GM19452 (cell line): Measurements from ENCODE around the gene NOC3L.

Experiments used
- ATAC-seq: cut with Tn5 transposase; IDR thresholded peaks from one replicate; pipeline ENCODE4 v1.9.1; 2021; ENCODE audit not compliant: unreplicated experiment

Gene NOC3L

DNA sequence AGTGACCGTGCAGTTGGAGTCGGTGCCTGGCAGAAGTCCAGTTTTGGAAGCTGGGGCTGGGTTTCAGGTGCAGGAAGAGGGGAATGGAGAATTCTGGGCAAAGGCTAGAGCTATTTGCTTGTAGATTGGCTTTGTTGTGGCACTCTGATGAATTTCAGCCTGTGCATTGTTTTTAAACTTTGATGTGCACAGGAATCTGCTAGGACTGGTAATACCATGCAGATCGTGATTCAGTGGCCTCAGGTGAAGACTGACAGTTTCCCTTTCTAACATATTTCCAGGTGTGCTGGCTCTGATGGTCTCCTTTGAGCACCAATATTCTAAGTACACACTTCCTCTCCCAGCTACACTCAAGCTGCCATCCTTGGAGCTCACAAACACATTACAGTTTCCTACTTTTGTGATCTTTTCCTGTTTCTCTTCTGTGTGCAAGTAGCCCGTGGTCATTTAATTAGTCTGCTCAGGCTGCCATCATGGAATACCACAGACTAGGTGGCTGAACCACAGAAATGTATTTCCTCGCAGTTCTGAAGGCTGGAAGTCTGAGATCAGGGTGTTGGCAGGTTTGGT is 55.6 kb downstream of the NOC3L start:
- no peak for ATAC-seq

DNA sequence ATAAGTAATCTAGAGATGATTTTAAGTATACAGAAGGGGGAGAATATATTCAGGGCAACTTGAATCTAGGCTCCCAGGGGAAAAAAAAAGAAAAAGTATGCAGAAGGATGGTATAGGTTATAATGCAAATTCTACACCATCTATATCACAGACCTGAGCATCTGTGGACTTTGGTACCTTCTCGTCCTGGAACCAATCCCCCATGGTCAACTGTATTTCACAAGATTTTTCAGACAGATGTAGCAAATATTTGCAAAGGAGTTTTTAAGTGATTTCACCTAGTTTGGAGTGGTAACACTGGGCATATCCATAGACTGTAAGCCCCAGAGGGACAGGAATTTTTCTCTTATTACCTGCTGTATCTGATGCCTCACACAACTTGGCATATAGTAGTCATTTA is 58.8 kb downstream of the NOC3L start:
- ATAC-seq: no peak

DNA sequence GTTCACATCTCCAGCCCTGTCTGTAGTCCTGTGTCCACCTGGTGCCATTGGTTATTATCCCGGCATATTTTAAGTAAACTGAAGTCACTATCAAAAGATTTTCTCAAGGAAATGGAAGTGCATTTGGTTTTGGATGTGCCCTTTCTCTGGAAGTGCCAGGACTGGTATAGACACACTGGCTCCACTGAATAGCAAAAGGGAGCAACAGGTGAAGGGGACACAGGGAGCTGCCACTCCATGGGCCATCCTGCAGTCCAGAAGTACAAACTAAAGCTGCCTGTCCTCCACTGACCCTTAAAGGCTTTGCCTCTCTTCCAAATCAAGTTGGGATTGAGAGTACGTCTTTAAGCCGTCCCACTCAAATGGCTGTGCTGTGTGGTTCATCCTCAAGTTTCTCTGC is 62.7 kb downstream of the NOC3L start:
- no peak for ATAC-seq

DNA sequence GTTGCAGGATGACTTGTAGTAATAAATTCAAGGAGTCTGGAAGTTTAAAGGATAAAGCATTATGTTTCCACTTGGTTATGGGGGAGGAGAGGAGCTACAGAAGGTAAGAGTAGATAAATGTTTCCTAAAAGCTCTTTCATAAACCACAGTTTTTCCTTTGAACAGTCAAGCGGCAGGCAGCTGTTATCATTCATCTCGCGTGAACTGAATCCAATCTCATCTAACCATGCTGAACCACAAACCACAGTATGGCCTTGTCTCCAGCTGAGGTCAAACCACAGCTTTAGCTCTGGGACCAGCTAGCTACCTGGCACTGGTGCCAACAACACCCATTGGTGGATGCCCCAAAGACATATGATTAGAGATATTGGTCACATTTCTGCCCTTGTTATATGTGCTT is 63.3 kb downstream of the NOC3L start:
- ATAC-seq: no peak

DNA sequence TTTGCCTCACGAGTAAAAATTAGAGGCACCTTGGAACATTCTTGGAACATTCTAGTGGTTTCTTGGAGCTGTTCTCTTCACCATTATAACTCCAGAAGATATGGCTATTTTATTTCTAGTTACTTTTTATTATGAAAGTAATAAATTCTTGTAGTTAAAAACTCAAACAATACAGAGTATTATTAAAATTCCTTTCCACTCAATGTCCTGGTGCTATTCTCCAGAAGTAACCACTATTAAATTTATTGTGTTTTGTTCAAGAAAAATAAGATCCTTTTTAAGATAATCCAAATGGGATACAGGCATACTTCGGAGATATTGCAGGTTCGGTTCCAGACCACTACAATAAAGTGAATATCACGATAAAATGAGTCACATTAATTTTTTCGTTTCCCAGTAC is 68.6 kb downstream of the NOC3L start:
- ATAC-seq: no peak

DNA sequence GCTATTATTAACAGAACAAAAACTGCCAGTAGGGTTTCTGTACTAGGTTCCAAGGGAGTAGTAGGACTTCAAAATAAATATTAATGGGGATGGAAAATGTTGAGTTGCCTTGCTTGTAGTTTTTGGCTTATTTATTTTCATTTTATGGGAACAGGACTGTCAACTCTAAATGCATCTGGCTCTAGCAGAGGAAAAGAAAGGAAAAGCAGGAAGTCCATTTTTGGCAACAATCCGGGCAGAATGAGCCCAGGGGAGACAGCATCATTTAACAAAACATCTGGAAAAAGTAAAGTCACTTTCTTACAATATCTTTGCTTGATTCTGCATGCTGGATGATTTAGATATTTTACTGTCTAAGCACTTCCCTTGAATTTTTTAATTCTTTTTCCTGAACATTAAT is 69.4 kb downstream of the NOC3L start:
- no peak for ATAC-seq

DNA sequence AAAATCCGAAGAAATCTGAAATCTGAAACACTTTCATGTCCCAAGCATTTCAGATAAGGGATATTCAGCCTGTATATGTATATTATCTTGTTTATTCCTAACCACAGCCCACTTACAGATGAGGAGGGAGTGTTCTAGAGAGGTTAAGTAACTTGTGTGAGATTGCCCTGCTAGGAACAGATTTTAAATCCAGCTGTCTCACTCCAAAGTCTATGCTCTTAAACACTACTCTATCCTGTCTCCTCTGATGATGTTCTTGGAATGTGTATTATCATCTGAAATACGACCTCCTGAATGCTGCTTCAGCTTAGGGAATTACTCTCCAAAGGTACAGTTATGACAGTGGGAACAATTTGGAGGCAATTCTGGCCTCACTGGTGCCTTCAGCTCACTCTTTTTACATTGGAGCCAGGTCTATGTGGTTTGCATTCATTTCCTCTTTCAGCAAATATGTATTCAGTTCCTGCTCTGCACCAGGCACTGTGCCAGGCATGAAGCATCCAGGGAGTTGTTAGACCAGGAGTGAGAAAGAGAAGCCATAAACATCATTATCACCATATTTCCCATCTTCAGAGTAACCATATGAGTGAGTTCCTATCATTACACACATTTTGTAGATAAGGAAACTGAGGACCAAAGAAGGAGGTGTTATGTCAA is 70.2 kb downstream of the NOC3L start:
- ATAC-seq: no peak

DNA sequence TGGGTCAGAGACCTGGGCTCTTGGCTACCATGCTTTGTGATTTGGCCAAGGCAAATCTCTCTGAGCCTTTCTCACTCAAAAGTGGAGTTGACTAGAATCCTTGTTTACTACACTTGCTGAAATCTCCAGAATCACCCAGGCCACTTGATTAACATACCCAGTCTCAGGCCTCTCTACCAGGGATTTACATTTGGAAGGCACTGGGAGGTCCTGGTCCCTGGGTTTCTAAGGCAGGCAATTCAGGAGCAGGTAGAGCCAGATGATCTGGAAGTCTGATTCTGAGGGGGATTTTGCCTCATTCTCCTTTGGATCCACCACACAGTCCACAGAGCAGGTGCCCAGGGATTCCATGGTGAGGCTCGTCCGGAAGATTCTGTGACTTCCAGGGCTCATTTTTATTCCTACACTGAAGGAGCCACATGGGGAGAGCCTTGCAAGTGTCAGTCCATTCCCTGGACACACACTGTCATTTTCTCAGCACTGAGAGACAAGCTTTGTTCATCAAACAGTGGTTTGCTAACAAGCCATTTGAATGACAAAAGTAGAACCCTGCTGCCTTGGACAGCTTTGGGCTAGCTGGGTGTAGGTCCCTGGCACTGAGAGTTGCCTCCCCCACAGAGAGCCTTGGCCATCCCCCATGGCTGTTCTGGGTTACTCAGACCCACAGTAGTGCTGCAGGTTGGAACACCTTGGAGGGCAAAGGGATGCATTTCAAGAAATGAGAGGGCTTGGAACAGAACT is 74.2 kb downstream of the NOC3L start:
- ATAC-seq: no peak

DNA sequence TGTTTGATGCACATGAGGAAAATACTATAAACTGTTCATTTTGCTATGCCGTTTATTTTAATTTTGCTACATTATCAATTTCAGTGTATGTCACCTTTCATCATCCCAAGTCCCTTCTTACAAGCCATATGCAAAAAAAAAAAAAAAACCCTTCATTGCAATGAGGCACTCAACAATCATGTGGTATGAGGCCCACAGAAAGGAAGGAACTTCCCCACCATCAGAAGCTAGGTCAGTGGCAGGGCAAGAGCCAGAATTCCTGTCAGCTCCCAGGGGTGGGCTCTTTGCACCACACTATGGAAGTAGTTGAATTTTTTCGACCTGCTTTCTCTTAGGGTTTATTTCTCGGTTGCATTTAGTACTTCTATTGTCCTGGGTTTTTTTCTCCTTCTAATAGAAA is 75.4 kb downstream of the NOC3L start:
- ATAC-seq: no peak

DNA sequence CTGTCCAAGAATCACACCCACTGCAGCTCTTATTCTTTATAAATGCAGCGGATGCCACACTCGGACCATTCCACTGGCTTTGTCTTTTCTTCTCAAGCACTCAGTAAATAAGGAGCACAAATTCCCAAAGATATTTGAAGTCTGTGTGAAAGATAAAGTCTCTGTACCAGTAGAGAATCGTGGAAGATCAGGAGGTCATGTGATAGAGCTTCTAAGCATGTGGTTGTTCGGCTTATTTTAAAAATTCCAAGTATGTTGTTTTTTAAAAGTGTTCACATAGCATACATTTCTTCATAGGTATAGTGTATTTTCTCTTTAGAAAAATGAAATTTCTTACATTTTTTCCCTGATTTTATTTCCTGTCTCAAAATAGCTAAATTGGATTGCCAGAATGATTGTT is 75.8 kb downstream of the NOC3L start:
- ATAC-seq: no peak

DNA sequence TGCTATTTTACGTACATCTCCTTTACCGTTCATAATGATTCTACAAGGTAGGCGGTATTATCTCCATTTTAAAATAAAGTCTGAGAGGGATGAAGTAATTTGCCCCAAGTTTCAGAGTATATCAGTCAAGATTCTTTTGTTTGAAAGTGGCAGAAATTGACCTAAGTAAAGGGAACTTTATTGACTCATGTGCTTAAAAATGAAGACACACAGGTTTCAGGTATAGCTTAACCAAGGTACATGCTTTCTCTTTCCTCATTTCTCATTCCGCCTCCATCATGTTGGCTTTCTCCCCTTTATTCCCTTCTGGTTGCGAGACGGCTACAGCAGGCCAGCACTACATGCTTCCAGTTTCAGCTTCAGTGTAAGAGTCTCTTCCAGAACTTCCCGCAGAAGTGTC is 77.5 kb downstream of the NOC3L start:
- ATAC-seq: no peak
